ENCODE measurements around the gene VPS13A.

DNA sequence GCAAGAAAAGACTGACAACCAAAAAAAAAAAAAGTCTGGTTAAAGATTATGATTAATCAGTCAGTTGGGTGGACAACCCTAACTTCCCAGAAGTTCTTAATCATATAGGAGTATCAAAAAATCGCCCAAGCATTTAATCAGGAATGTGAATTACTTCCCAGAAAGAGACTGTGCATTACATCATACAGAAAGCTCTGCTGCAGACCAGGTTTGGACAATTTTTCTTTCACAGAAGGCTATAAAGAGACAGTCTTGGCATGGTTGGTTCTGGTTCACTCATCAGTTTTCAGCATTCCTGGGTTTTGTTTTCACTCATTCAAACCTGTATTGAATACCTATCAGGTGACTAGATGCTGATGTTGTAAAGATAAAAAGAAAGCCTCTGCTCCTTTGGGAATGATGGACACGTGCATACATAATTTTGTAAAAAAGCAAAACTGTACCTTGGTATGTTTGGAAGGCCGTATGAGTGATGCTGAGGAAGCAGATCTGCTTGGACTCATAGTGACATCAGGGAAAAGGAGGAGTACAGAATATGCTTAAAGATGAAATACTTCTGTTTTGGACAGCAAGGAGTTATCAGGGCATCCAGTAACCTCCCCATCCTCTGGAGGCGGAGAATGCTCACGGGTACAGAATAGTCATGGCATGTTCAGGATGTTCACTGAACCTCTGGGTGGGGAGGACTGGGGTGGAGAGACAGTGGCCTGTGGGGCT lies 292.3 kb downstream of the VPS13A start:
- TF ChIP-seq TAF1 (IDR thresholded peaks at IDR 0.05; ENCODE audit: low read depth) (no peak), MAX (IDR thresholded peaks at IDR 0.05) (no peak), ZBTB7A (IDR thresholded peaks at IDR 0.05; ENCODE audit: low read depth) (no peak), EP300 (IDR thresholded peaks at IDR 0.05; ENCODE audit: borderline replicate concordance) (no peak), TCF12 (IDR thresholded peaks at IDR 0.05; ENCODE audit: low read depth) (no peak), CEBPB (IDR thresholded peaks at IDR 0.05) (no peak)
